CD14-positive monocyte (primary cell): ENCODE results near the gene SSTR3. TPM values are rescaled to one million over a fixed set of nuclear protein-coding genes. Genes with fewer than 3 reads are reported as not detected.
A peak's percentile ranks its signal among the peaks of the same experiment; 100 is the strongest.

Source experiments
- DNase-seq, 3 donors: peaks; one replicate each; pipeline ENCODE4 v3.0.0-alpha.2; 2011 to 2022
- H2AFZ ChIP-seq: 2 replicates; pipeline ENCODE4 v1.6.0; 2012; ENCODE audit warnings: mild to moderate bottlenecking, low read depth, low read length, inconsistent platforms; ENCODE audit not compliant: insufficient read depth, poor library complexity, severe bottlenecking
- H3K27ac ChIP-seq, 2 donors: 1 replicate in 1 of 2; 2 replicates in 1 of 2; pipeline ENCODE4 v1.5.1; 2012 to 2013; ENCODE audit warnings: low read length in 2 of 2, control low read depth in 1 of 2, inconsistent platforms in 1 of 2, low read depth in 1 of 2, mild to moderate bottlenecking in 1 of 2
- H3K27me3 ChIP-seq, 2 donors: one replicate each; pipeline versions ENCODE4 v1.6.0 to v1.6.1; 2011 to 2013; ENCODE audit warnings: low read length in 2 of 2; ENCODE audit not compliant: control insufficient read depth in 2 of 2, insufficient read depth in 2 of 2
- H3K36me3 ChIP-seq, 2 donors: replicated peaks in 1 of 2; 1 replicate in 1 of 2; 2 replicates in 1 of 2; pipeline versions ENCODE4 v1.5.1 to v1.6.1; 2012 to 2013; ENCODE audit warnings: low read length in 2 of 2, control low read depth in 1 of 2, inconsistent platforms in 1 of 2, mild to moderate bottlenecking in 1 of 2; ENCODE audit not compliant: insufficient read depth in 2 of 2, control insufficient read depth in 1 of 2
- H3K4me1 ChIP-seq, 2 donors: 1 replicate in 1 of 2; 2 replicates in 1 of 2; pipeline versions ENCODE4 v1.5.1 to v1.6.1; 2012 to 2013; ENCODE audit warnings: low read length in 2 of 2, control low read depth in 1 of 2, inconsistent platforms in 1 of 2, mild to moderate bottlenecking in 1 of 2, moderate library complexity in 1 of 2; ENCODE audit not compliant: insufficient read depth in 2 of 2, control insufficient read depth in 1 of 2
- H3K4me2 ChIP-seq: replicated peaks from 2 replicates; pipeline ENCODE3; 2012; ENCODE audit warnings: low read length, moderate library complexity, mild to moderate bottlenecking; ENCODE audit not compliant: poor library complexity, severe bottlenecking; ENCODE audit errors: extremely low read depth
- H3K4me3 ChIP-seq, 3 experiments: fragments of 200-600 bp in 1 of 3; sonication (generic) in 1 of 3; replicated peaks in 1 of 3; 1 replicate in 2 of 3; 2 replicates in 1 of 3; pipeline ENCODE4 v1.5.1; 2011 to 2013; ENCODE audit warnings: low read length in 3 of 3, mild to moderate bottlenecking in 3 of 3, control low read depth in 2 of 3, low read depth in 2 of 3, inconsistent platforms in 1 of 3, moderate library complexity in 1 of 3
- H3K79me2 ChIP-seq: 2 replicates; pipeline ENCODE4 v1.6.0; 2012; ENCODE audit warnings: mild to moderate bottlenecking, control low read depth, inconsistent platforms, low read length, moderate library complexity; ENCODE audit not compliant: insufficient read depth
- H3K9ac ChIP-seq: 2 replicates; pipeline ENCODE4 v1.6.0; 2017; ENCODE audit warnings: low read length, mild to moderate bottlenecking; ENCODE audit not compliant: insufficient read depth, poor library complexity, severe bottlenecking
- H3K9me3 ChIP-seq, 2 donors: replicated peaks in 1 of 2; 1 replicate in 1 of 2; 2 replicates in 1 of 2; pipeline versions ENCODE4 v1.5.1 to v1.6.1; 2012 to 2013; ENCODE audit warnings: low read length in 2 of 2, control low read depth in 1 of 2; ENCODE audit not compliant: control insufficient read depth in 1 of 2, insufficient read depth in 1 of 2
- H4K20me1 ChIP-seq: 2 replicates; pipeline ENCODE4 v1.6.0; 2012; ENCODE audit warnings: mild to moderate bottlenecking, low read length, control low read depth, moderate library complexity; ENCODE audit not compliant: insufficient read depth
- H3K27ac Mint-ChIP-seq, 7 donors: one replicate each; pipeline ENCODE4 v1.8.0; 2020; ENCODE audit warnings: mild to moderate bottlenecking in 7 of 7, mixed read lengths in 7 of 7, moderate library complexity in 6 of 7, inconsistent platforms in 2 of 7
- H3K27me3 Mint-ChIP-seq, 3 donors: one replicate each; pipeline ENCODE4 v1.8.0; 2021 to 2022; ENCODE audit warnings: low read depth in 3 of 3, mild to moderate bottlenecking in 3 of 3, mixed read lengths in 3 of 3, moderate library complexity in 3 of 3, inconsistent platforms in 1 of 3
- H3K36me3 Mint-ChIP-seq, 2 donors: one replicate each; pipeline ENCODE4 v1.8.0; 2020; ENCODE audit warnings: mixed read lengths in 2 of 2, inconsistent platforms in 1 of 2, mild to moderate bottlenecking in 1 of 2
- H3K4me1 Mint-ChIP-seq: one replicate; pipeline ENCODE4 v1.8.0; 2020; ENCODE audit warnings: mild to moderate bottlenecking, mixed read lengths
- H3K4me3 Mint-ChIP-seq, 2 donors: one replicate each; pipeline ENCODE4 v1.8.0; 2020; ENCODE audit warnings: mild to moderate bottlenecking in 2 of 2, mixed read lengths in 2 of 2, moderate library complexity in 1 of 2
- H3K9me3 Mint-ChIP-seq, 7 donors: one replicate each; pipeline ENCODE4 v1.8.0; 2020 to 2022; ENCODE audit warnings: mixed read lengths in 7 of 7, mild to moderate bottlenecking in 6 of 7, moderate library complexity in 6 of 7, inconsistent platforms in 2 of 7
- WGBS: methylation state at CpG from one replicate; pipeline ENCODE4 v1.1.5; 2013; ENCODE audit warnings: missing lambda C conversion rate; ENCODE audit not compliant: insufficient coverage; 5-methylcytosine and 5-hydroxymethylcytosine counted together
- intact Hi-C, 2 donors: fragments of 100-400 bp; cut with micrococcal nuclease; formaldehyde crosslinking; loops; one replicate each; pipeline versions ENCODE4 v1.15.0 to v1.15.1; 2023
- polyA plus RNA-seq, 3 donors: library from polyadenylated mRNA; depleted of rRNA in 1 of 3; unstranded in 2 of 3; stranded (reverse) in 1 of 3; fragments of 300-500 nt in 2 of 3; fragments of >200 nt in 1 of 3; fragmentation: Illumina TruSeq in 2 of 3; gene quantifications; 1 replicate in 2 of 3; 2 replicates in 1 of 3; pipeline ENCODE4 v1.2.3, GENCODE V29; 2012 to 2021
- TF ChIP-seq, protein P1 (sequence below): fragments of 200-600 bp; IDR thresholded peaks from one replicate; pipeline ENCODE4 v1.8.0; 2022; ENCODE audit warnings: antibody characterized with exemption, mild to moderate bottlenecking

SSTR3 gene
- polyA plus RNA-seq, 3 donors, result 0.04 TPM; not detected in 2

DNA sequence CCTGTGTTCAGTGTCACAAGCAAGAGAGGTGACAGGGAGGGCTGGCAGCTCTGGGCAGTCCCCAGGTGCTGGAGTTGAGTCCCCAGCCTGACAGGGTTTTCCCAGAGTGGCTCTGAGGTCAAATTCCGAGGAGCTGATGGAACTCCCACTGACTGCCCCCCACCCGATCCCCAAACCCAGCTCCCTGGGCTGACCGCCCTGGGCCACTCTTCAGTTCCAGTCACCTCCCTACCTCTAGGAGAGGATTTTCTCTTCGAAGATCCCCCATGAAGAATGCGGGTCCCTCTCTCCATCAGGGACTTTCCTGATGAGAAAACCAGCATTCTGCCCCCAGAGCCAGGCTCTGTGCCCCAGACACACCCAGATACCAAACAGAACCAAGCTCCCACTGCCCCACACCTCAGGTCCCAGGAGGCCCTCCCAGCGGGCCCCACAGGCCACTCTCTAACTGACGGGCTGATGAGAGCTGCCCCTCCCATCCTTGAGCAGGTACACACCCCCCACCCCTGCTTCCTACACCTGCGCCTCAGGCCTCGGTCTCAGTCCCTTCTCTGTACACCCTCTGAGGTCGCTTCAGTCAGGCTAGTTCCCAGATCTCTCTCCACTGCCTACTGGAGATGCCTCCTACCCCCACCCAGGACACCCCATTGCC, 43.9 kb upstream of the SSTR3 start:
- Histone ChIP-seq H3K4me1 (peaks cover 15 to 25% of the 10 kb centered on the region in 2 donors), H3K4me2 (no peak overlapping the region), H3K79me2 (no peaks in the 10 kb centered on the region), H3K27me3 (peaks cover 0 to 2% of the 10 kb centered on the region in 2 donors), H4K20me1 (no peaks in the 10 kb centered on the region), H3K4me3 (no peak overlapping the region), H3K36me3 (no peaks in the 10 kb centered on the region), H3K9me3 (no peaks in the 10 kb centered on the region), H2AFZ (no peak overlapping the region), H3K27ac (no peak overlapping the region), H3K9ac (no peak overlapping the region)
- Mint-ChIP-seq H3K27me3 (peaks cover 10 to 13% (median 10%) of the 10 kb centered on the region in 3 donors), H3K4me3 (no peak overlapping the region), H3K9me3 (peaks cover 0 to 1% (median 0%) of the 10 kb centered on the region in 7 donors), H3K4me1 (peaks cover 20% of the 10 kb centered on the region), H3K36me3 (no peaks in the 10 kb centered on the region), H3K27ac (peak overlapping the region in 1 of 7 donors; percentile 42)
- TF ChIP-seq, protein P1, sequence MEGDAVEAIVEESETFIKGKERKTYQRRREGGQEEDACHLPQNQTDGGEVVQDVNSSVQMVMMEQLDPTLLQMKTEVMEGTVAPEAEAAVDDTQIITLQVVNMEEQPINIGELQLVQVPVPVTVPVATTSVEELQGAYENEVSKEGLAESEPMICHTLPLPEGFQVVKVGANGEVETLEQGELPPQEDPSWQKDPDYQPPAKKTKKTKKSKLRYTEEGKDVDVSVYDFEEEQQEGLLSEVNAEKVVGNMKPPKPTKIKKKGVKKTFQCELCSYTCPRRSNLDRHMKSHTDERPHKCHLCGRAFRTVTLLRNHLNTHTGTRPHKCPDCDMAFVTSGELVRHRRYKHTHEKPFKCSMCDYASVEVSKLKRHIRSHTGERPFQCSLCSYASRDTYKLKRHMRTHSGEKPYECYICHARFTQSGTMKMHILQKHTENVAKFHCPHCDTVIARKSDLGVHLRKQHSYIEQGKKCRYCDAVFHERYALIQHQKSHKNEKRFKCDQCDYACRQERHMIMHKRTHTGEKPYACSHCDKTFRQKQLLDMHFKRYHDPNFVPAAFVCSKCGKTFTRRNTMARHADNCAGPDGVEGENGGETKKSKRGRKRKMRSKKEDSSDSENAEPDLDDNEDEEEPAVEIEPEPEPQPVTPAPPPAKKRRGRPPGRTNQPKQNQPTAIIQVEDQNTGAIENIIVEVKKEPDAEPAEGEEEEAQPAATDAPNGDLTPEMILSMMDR, result no peak
- intact Hi-C loops, result no loop called here
- WGBS, result 88% methylated on average over 9 of the region's 10 CpGs
- no peak for DNase-seq

DNA sequence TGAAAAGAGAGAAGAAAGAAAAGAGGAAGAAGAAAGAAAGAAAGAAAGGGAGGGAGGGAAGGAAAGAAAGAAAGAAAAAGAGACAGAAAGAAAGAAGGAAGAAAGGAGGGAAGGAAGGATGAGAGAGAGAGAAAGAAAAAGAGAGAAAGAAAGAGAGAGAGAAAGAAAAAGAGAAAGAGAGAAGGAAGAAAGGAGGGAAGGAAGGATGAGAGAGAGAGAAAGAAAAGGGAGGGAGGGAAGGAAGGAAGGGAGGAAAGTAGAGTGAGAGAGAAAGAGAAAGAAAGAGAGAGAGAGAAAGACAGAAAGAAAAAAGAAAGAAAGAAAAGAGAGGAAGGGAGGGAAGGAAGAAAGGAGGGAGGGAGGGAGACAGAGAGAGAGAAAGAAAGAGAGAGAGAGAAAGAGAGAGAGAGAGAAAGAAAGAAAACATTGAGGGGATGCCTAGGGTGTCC, 43.3 kb upstream of the SSTR3 start:
- Mint-ChIP-seq H3K36me3 (no peaks in the 10 kb centered on the region), H3K27ac (peak overlapping the region in 1 of 7 donors; percentile 33), H3K4me3 (peak overlapping the region in 1 of 2 donors; percentile 13), H3K4me1 (peaks cover 14% of the 10 kb centered on the region), H3K9me3 (peaks cover 0 to 1% (median 0%) of the 10 kb centered on the region in 7 donors), H3K27me3 (peaks cover 8 to 10% (median 10%) of the 10 kb centered on the region in 3 donors)
- H3K4me3 ChIP-seq, result no peak overlapping the region
- TF ChIP-seq, protein P1, result no peak
- H3K79me2 ChIP-seq, result no peaks in the 10 kb centered on the region
- no peak for DNase-seq
- no peak overlapping the region for H3K4me2 ChIP-seq
- H2AFZ ChIP-seq, result no peak overlapping the region
- no peak overlapping the region for H3K9ac ChIP-seq
- H3K4me1 ChIP-seq, result peaks cover 10 to 19% of the 10 kb centered on the region in 2 donors
- no peaks in the 10 kb centered on the region for H4K20me1 ChIP-seq
- peaks cover 0 to 2% of the 10 kb centered on the region in 2 donors for H3K27me3 ChIP-seq
- H3K9me3 ChIP-seq, result no peaks in the 10 kb centered on the region
- H3K27ac ChIP-seq, result no peak overlapping the region
- H3K36me3 ChIP-seq, result no peaks in the 10 kb centered on the region
- intact Hi-C loops, result no loop called here
